ENCODE results near the gene INPP5D. TPM values are rescaled to one million over a fixed set of nuclear protein-coding genes. Genes with fewer than 3 reads are reported as not detected.

Gene INPP5D
- total RNA-seq, 2 donors from 2014 or later: 0.66 to 3.0 TPM

GRCh38 chr2:233091595-233092375, 31.6 kb downstream of the INPP5D start:
- Mint-ChIP-seq H3K9me3 (no peaks in the 10 kb centered on the region), H3K36me3 (ENCODE audit: low read depth) (no peaks in the 10 kb centered on the region), H3K4me3 (no peak overlapping the region), H3K4me1 (peaks cover 2% of the 10 kb centered on the region), H3K27me3 (ENCODE audit: insufficient read depth) (no peaks in the 10 kb centered on the region), H3K27ac (no peak overlapping the region)
- Histone ChIP-seq H3K9ac (ENCODE audit: extremely low read depth, low read length, poor library complexity, severe bottlenecking) (no peak overlapping the region), H3K27ac (ENCODE audit: low read depth, low read length) (no peak overlapping the region), H3K9me3 (ENCODE audit: control insufficient read depth, low read length) (peaks cover 5% of the 10 kb centered on the region), H3K4me1 (ENCODE audit: control insufficient read depth, insufficient read depth, low read length) (peaks cover 13% of the 10 kb centered on the region), H3K4me3 (ENCODE audit: low read length) (no peak overlapping the region), H3K36me3 (ENCODE audit: control insufficient read depth, insufficient read depth, low read length) (no peaks in the 10 kb centered on the region), H3K27me3 (ENCODE audit: control insufficient read depth, insufficient read depth, low read length, poor library complexity, severe bottlenecking) (no peaks in the 10 kb centered on the region)
- TF ChIP-seq, protein P1, sequence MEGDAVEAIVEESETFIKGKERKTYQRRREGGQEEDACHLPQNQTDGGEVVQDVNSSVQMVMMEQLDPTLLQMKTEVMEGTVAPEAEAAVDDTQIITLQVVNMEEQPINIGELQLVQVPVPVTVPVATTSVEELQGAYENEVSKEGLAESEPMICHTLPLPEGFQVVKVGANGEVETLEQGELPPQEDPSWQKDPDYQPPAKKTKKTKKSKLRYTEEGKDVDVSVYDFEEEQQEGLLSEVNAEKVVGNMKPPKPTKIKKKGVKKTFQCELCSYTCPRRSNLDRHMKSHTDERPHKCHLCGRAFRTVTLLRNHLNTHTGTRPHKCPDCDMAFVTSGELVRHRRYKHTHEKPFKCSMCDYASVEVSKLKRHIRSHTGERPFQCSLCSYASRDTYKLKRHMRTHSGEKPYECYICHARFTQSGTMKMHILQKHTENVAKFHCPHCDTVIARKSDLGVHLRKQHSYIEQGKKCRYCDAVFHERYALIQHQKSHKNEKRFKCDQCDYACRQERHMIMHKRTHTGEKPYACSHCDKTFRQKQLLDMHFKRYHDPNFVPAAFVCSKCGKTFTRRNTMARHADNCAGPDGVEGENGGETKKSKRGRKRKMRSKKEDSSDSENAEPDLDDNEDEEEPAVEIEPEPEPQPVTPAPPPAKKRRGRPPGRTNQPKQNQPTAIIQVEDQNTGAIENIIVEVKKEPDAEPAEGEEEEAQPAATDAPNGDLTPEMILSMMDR (conservative IDR thresholded peaks at IDR 0.05): no peak
- WGBS, 2 experiments (ENCODE audit: insufficient coverage in 1 of 2, insufficient read length in 1 of 2): 79 to 94% methylated on average over 7 to 18 of the region's 18 CpGs
- peak; percentile 26 for DNase-seq

DNA sequence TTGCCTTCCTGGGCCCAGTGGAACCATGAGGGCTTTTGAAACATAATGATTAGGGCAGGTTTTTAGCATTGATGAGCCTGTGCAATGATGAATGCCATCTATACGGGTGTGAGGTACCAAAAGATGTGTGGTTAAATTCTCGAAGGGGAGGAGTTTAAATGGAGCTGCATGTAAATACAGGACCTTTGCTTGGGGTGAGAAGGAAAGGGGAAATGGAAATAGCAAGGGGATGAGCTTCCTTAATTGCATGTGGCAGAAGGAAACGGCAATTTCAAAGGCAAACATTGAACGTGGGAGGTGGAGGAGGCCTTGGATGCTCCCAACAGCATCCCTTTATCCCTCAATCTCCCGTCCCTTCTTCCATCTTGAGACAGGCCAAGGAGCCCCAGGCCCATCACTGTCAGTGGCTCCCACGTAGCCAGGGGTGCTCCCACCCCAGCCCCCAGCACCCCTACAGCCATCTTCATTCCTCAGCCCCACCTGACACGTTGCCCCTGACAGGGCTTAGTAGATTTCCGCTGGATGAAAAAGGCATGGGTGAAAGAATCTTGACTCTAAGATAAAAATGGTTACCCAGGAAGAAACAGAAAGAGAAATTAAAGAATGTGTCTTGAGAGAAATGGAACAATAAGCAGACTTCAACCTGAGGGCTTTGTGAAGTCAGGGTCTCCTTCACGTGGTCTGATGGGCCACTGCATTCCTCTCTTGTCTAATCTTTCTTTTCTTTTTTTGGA, 32.5 kb downstream of the INPP5D start:
- H3K4me3 ChIP-seq (ENCODE audit: low read length): no peak overlapping the region
- 90 to 100% methylated on average over 5 to 9 of the region's 9 CpGs for WGBS, 2 experiments (ENCODE audit: insufficient coverage in 1 of 2, insufficient read length in 1 of 2)
- no peak overlapping the region for H3K27ac ChIP-seq (ENCODE audit: low read depth, low read length)
- peaks cover 13% of the 10 kb centered on the region for H3K4me1 ChIP-seq (ENCODE audit: control insufficient read depth, insufficient read depth, low read length)
- no peak overlapping the region for H3K27ac Mint-ChIP-seq
- H3K4me1 Mint-ChIP-seq: peaks cover 8% of the 10 kb centered on the region
- H3K9me3 Mint-ChIP-seq: no peaks in the 10 kb centered on the region
- no peaks in the 10 kb centered on the region for H3K27me3 ChIP-seq (ENCODE audit: control insufficient read depth, insufficient read depth, low read length, poor library complexity, severe bottlenecking)
- no peak overlapping the region for H3K4me3 Mint-ChIP-seq
- DNase-seq: peak; percentile 3
- no peaks in the 10 kb centered on the region for H3K27me3 Mint-ChIP-seq (ENCODE audit: insufficient read depth)
- no peak overlapping the region for H3K9ac ChIP-seq (ENCODE audit: extremely low read depth, low read length, poor library complexity, severe bottlenecking)
- H3K36me3 Mint-ChIP-seq (ENCODE audit: low read depth): no peaks in the 10 kb centered on the region
- no peaks in the 10 kb centered on the region for H3K36me3 ChIP-seq (ENCODE audit: control insufficient read depth, insufficient read depth, low read length)
- H3K9me3 ChIP-seq (ENCODE audit: control insufficient read depth, low read length): peaks cover 5% of the 10 kb centered on the region
- TF ChIP-seq, protein P1 (conservative IDR thresholded peaks at IDR 0.05): no peak

DNA sequence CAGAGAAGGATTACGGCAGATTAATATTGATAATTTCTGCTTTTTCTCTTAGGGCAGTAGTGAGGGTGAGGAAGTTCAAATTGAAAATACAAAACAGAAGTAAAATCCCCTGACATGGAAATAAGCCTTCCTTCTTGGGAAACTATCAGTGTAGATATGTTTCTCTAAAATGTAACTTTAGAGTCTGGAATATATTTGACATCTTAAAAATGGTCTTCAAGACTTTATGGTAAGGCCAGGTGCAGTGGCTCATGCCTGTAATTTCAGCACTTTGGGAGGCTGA, 33.0 kb downstream of the INPP5D start:
- WGBS, 2 experiments (ENCODE audit: insufficient coverage in 1 of 2, insufficient read length in 1 of 2): 100% methylated on average over 1 of the region's 1 CpG; no CpG with 5 or more reads in 1 of the 2 experiments
- Histone ChIP-seq H3K4me3 (ENCODE audit: low read length) (no peak overlapping the region), H3K36me3 (ENCODE audit: control insufficient read depth, insufficient read depth, low read length) (no peaks in the 10 kb centered on the region), H3K9me3 (ENCODE audit: control insufficient read depth, low read length) (peaks cover 5% of the 10 kb centered on the region), H3K27me3 (ENCODE audit: control insufficient read depth, insufficient read depth, low read length, poor library complexity, severe bottlenecking) (no peaks in the 10 kb centered on the region), H3K9ac (ENCODE audit: extremely low read depth, low read length, poor library complexity, severe bottlenecking) (no peak overlapping the region), H3K27ac (ENCODE audit: low read depth, low read length) (no peak overlapping the region), H3K4me1 (ENCODE audit: control insufficient read depth, insufficient read depth, low read length) (peaks cover 13% of the 10 kb centered on the region)
- no peaks in the 10 kb centered on the region for H3K27me3 Mint-ChIP-seq (ENCODE audit: insufficient read depth)
- peaks cover 9% of the 10 kb centered on the region for H3K4me1 Mint-ChIP-seq
- H3K9me3 Mint-ChIP-seq: no peaks in the 10 kb centered on the region
- no peak overlapping the region for H3K27ac Mint-ChIP-seq
- no peak for DNase-seq
- H3K36me3 Mint-ChIP-seq (ENCODE audit: low read depth): no peaks in the 10 kb centered on the region
- H3K4me3 Mint-ChIP-seq: no peak overlapping the region
- TF ChIP-seq, protein P1 (conservative IDR thresholded peaks at IDR 0.05): no peak
